ENCODE results near the gene ATP1A2. TPM values are rescaled to one million over a fixed set of nuclear protein-coding genes. Genes with fewer than 3 reads are reported as not detected.

Gene ATP1A2
- total and polyA plus RNA-seq, 2 of the 8 experiments (the other 6 are each of a cell fraction or from before 2014, with no cell fraction given): 39.7 to 40.8 TPM

GRCh38 chr1:160123726-160124125 lies 8.2 kb downstream of the ATP1A2 start (continued):
- TF ChIP-seq RAD21 (IDR thresholded peaks at IDR 0.05 in 1 of 2, conservative IDR thresholded peaks at IDR 0.05 in 1 of 2; ENCODE audit: low read depth in 2 of 2, low read length in 2 of 2): no peak
- TF ChIP-seq POLR2AphosphoS5 (IDR thresholded peaks at IDR 0.05; ENCODE audit: low read depth, low read length): no peak
- TF ChIP-seq TBP (IDR thresholded peaks at IDR 0.05; ENCODE audit: low read depth, low read length): no peak
- TF ChIP-seq JUN (IDR thresholded peaks at IDR 0.05; ENCODE audit: low read depth, low read length): no peak
- TF ChIP-seq FOSL1 (IDR thresholded peaks at IDR 0.05; ENCODE audit: insufficient read depth, low read depth, low read length): no peak
- no peak for TF ChIP-seq PHF8 (conservative IDR thresholded peaks at IDR 0.05; ENCODE audit: low read depth, low read length)
- TF ChIP-seq SAP30 (IDR thresholded peaks at IDR 0.05; ENCODE audit: insufficient read depth, insufficient replicate concordance, low read length): no peak
- TF ChIP-seq SRF (IDR thresholded peaks at IDR 0.05; ENCODE audit: low read depth, low read length): no peak
